Hepatocyte (in vitro differentiated cells): ENCODE data around the gene GASK1A. TPM values are rescaled to one million over a fixed set of nuclear protein-coding genes. Genes with fewer than 3 reads are reported as not detected.

Experiments used
- DNase-seq: peaks from one replicate; pipeline ENCODE4 v3.0.0-alpha.2; 2016; ENCODE audit warnings: low spot score
- H2AFZ ChIP-seq: fragments of 200-600 bp; sonication (generic); 2 replicates; pipeline ENCODE4 v1.6.0; 2016; ENCODE audit warnings: antibody characterized with exemption, mild to moderate bottlenecking
- H3K27ac ChIP-seq: fragments of 200-600 bp; sonication (generic); 2 replicates; pipeline ENCODE4 v1.5.1; 2016; ENCODE audit warnings: mild to moderate bottlenecking
- H3K27me3 ChIP-seq: fragments of 200-600 bp; sonication (generic); 2 replicates; pipeline ENCODE4 v1.6.1; 2016
- H3K36me3 ChIP-seq: fragments of 200-600 bp; sonication (generic); replicated peaks from 2 replicates; pipeline ENCODE4 v1.5.1; 2016; ENCODE audit warnings: low read depth; ENCODE audit not compliant: insufficient read depth
- H3K4me1 ChIP-seq: fragments of 200-600 bp; sonication (generic); 2 replicates; pipeline ENCODE4 v1.5.1; 2016; ENCODE audit warnings: mild to moderate bottlenecking, moderate library complexity; ENCODE audit not compliant: insufficient read depth
- H3K4me2 ChIP-seq: fragments of 200-600 bp; sonication (generic); 2 replicates; pipeline ENCODE4 v1.6.0; 2016
- H3K4me3 ChIP-seq: fragments of 200-600 bp; sonication (generic); 2 replicates; pipeline ENCODE4 v1.5.1; 2016; ENCODE audit warnings: mild to moderate bottlenecking
- H3K79me2 ChIP-seq: fragments of 200-600 bp; sonication (generic); 2 replicates; pipeline ENCODE4 v1.6.0; 2017; ENCODE audit warnings: mild to moderate bottlenecking
- H3K9me2 ChIP-seq: fragments of 200-600 bp; sonication (generic); replicated peaks from 2 replicates; pipeline ENCODE4 v1.6.0; 2017; ENCODE audit warnings: mild to moderate bottlenecking; ENCODE audit not compliant: insufficient read depth
- H3K9me3 ChIP-seq: fragments of 200-600 bp; sonication (generic); 2 replicates; pipeline ENCODE4 v1.5.1; 2016; ENCODE audit warnings: low read depth, mild to moderate bottlenecking
- H4K20me1 ChIP-seq: fragments of 200-600 bp; sonication (generic); 2 replicates; pipeline ENCODE4 v1.6.0; 2016; ENCODE audit warnings: mild to moderate bottlenecking; ENCODE audit not compliant: insufficient read depth, poor library complexity, severe bottlenecking
- EZH2 ChIP-seq: fragments of 200-600 bp; sonication (generic); IDR thresholded peaks from 2 replicates; pipeline ENCODE4 v1.6.1; 2016; ENCODE audit warnings: antibody characterized with exemption, mild to moderate bottlenecking, borderline replicate concordance
- EZH2phosphoT487 ChIP-seq: fragments of 200-600 bp; sonication (generic); IDR thresholded peaks from one replicate; pipeline ENCODE4 v1.6.1; 2018; ENCODE audit warnings: antibody characterized with exemption, mild to moderate bottlenecking, low read depth, moderate library complexity; ENCODE audit not compliant: unreplicated experiment, severe bottlenecking
- WGBS: methylation state at CpG from one replicate; pipeline ENCODE4 v1.1.6; 2016; ENCODE audit warnings: low lambda C conversion rate; ENCODE audit errors: missing lambda C conversion rate; 5-methylcytosine and 5-hydroxymethylcytosine counted together
- polyA plus RNA-seq: library from polyadenylated mRNA; unstranded; fragments of >200 nt; fragmentation: Nextera tagmentation; extraction: Ambion mirVana; gene quantifications from 2 replicates; pipeline ENCODE4 v1.2.1, GENCODE V29; 2016
- total RNA-seq: library from RNA; depleted of rRNA; stranded (reverse); fragments of >200 nt; gene quantifications from 2 replicates; pipeline ENCODE4 v1.2.3, GENCODE V29; 2014
- TF ChIP-seq, protein P1 (sequence below): fragments of 200-600 bp; sonication (generic); IDR thresholded peaks from 2 replicates; pipeline ENCODE4 v1.5.1; 2016; ENCODE audit warnings: antibody characterized with exemption, mild to moderate bottlenecking; ENCODE audit not compliant: poor library complexity

Gene GASK1A
- total and polyA plus RNA-seq, 2 experiments from 2014 or later, result 1.1 to 2.1 TPM

DNA sequence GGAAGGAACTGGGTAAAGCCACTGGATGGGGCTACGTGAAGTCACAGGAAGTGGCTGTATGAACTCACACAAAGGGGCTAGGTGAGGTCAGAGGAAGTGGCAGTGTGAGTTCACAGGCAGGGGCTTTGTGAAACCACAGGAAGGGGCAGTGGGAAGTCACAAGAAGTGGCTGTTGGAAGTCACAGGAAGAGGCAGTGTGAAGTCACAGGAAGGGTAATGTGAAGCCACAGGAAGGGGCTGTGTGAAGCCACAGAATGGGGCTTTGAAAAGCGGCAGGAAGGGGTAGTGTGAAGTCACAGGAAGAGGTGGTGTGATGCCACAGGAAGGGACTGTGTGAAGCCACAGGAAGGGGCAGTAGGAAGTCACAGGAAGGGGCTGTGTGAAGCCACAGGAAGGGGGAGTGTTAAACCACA, 34.6 kb downstream of the GASK1A start:
- no peaks in the 10 kb centered on the region for H3K9me2 ChIP-seq
- no peaks in the 10 kb centered on the region for H3K9me3 ChIP-seq
- H3K27ac ChIP-seq, result no peak overlapping the region
- DNase-seq, result no peak
- H3K4me2 ChIP-seq, result no peak overlapping the region
- TF ChIP-seq EZH2phosphoT487, result no peak
- TF ChIP-seq, protein P1, sequence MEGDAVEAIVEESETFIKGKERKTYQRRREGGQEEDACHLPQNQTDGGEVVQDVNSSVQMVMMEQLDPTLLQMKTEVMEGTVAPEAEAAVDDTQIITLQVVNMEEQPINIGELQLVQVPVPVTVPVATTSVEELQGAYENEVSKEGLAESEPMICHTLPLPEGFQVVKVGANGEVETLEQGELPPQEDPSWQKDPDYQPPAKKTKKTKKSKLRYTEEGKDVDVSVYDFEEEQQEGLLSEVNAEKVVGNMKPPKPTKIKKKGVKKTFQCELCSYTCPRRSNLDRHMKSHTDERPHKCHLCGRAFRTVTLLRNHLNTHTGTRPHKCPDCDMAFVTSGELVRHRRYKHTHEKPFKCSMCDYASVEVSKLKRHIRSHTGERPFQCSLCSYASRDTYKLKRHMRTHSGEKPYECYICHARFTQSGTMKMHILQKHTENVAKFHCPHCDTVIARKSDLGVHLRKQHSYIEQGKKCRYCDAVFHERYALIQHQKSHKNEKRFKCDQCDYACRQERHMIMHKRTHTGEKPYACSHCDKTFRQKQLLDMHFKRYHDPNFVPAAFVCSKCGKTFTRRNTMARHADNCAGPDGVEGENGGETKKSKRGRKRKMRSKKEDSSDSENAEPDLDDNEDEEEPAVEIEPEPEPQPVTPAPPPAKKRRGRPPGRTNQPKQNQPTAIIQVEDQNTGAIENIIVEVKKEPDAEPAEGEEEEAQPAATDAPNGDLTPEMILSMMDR, result no peak
- TF ChIP-seq EZH2, result no peak
- H3K79me2 ChIP-seq, result no peaks in the 10 kb centered on the region
- no peak overlapping the region for H2AFZ ChIP-seq
- H3K4me1 ChIP-seq, result peaks cover under 1% of the 10 kb centered on the region
- no peaks in the 10 kb centered on the region for H3K27me3 ChIP-seq
- 92% methylated on average over 2 of the region's 2 CpGs for WGBS
- no peaks in the 10 kb centered on the region for H3K36me3 ChIP-seq
- no peak overlapping the region for H3K4me3 ChIP-seq
- H4K20me1 ChIP-seq, result no peaks in the 10 kb centered on the region

DNA sequence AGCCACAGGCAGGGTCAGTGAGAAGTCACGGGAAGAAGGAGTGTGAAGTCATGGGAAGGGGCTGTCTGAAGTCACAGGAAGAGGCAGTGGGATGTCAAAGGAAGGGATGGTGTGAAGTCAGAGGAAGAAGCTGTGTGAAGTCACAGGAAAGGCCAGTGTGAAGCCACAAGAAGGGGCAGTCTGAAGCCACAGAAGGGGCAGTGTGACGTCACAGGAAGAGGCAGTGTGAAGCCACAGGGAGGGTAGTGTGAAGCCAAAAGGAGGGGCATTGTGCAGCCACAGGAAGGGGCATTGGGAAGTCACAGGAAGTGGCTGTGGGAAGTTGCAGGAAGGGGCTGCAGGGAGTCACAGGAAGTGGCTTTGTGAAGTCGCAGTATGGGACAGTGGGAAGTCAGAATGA, 35.1 kb downstream of the GASK1A start:
- H3K9me2 ChIP-seq, result no peaks in the 10 kb centered on the region
- no peak for DNase-seq
- H4K20me1 ChIP-seq, result no peaks in the 10 kb centered on the region
- no peaks in the 10 kb centered on the region for H3K9me3 ChIP-seq
- WGBS, result 96% methylated on average over 3 of the region's 3 CpGs
- H2AFZ ChIP-seq, result no peak overlapping the region
- no peak overlapping the region for H3K27ac ChIP-seq
- no peak overlapping the region for H3K4me3 ChIP-seq
- H3K79me2 ChIP-seq, result no peaks in the 10 kb centered on the region
- no peaks in the 10 kb centered on the region for H3K36me3 ChIP-seq
- no peak overlapping the region for H3K4me2 ChIP-seq
- H3K4me1 ChIP-seq, result peaks cover 6% of the 10 kb centered on the region
- TF ChIP-seq EZH2phosphoT487 (no peak), EZH2 (no peak)
- TF ChIP-seq, protein P1, result no peak
- no peaks in the 10 kb centered on the region for H3K27me3 ChIP-seq

- 100% methylated on average over 1 of the region's 1 CpG for WGBS
- DNase-seq, result no peak
- TF ChIP-seq, protein P1, result no peak
- TF ChIP-seq EZH2, result no peak
- TF ChIP-seq EZH2phosphoT487, result no peak
- Histone ChIP-seq H4K20me1 (no peaks in the 10 kb centered on the region), H3K4me3 (no peak overlapping the region), H2AFZ (no peak overlapping the region), H3K9me3 (no peaks in the 10 kb centered on the region), H3K27me3 (no peaks in the 10 kb centered on the region), H3K9me2 (no peaks in the 10 kb centered on the region), H3K27ac (no peak overlapping the region), H3K79me2 (no peaks in the 10 kb centered on the region), H3K4me2 (no peak overlapping the region), H3K36me3 (no peaks in the 10 kb centered on the region), H3K4me1 (peaks cover 7% of the 10 kb centered on the region)
These were observed 35.8 kb downstream of the GASK1A start for GRCh38 chr3:43014956-43015355.

GRCh38 chr3:43015572-43015971, 36.5 kb downstream of the GASK1A start:
- Histone ChIP-seq H3K9me3 (no peaks in the 10 kb centered on the region), H2AFZ (no peak overlapping the region), H3K79me2 (no peaks in the 10 kb centered on the region), H3K4me1 (peaks cover 7% of the 10 kb centered on the region), H3K9me2 (no peaks in the 10 kb centered on the region), H3K36me3 (no peaks in the 10 kb centered on the region), H3K4me2 (no peak overlapping the region), H4K20me1 (no peaks in the 10 kb centered on the region), H3K27me3 (no peaks in the 10 kb centered on the region), H3K4me3 (no peak overlapping the region), H3K27ac (no peak overlapping the region)
- TF ChIP-seq, protein P1, result no peak
- no peak for TF ChIP-seq EZH2phosphoT487
- no peak for TF ChIP-seq EZH2
- WGBS, result 89% methylated on average over 1 of the region's 1 CpG
- DNase-seq, result no peak
